Kidney epithelial cell (primary cell): ENCODE data around the gene AGBL4. TPM values are rescaled to one million over a fixed set of nuclear protein-coding genes. Genes with fewer than 3 reads are reported as not detected.

ENCODE experiments used
- DNase-seq: peaks from one replicate; pipeline ENCODE4 v3.0.0-alpha.2; 2010; ENCODE audit warnings: low read depth
- H3K27me3 ChIP-seq: 2 replicates; pipeline ENCODE4 v1.6.0; 2011; ENCODE audit warnings: low read length; ENCODE audit not compliant: control insufficient read depth, insufficient read depth
- H3K36me3 ChIP-seq: 2 replicates; pipeline ENCODE4 v1.5.1; 2011; ENCODE audit warnings: low read length; ENCODE audit not compliant: control insufficient read depth, insufficient read depth
- H3K4me3 ChIP-seq: 2 replicates; pipeline ENCODE4 v1.5.1; 2011; ENCODE audit warnings: low read depth, mild to moderate bottlenecking, control low read depth, low read length
- total RNA-seq: library from RNA; depleted of rRNA; stranded (reverse); fragments of >200 nt; gene quantifications from 2 replicates; pipeline ENCODE4 v1.2.3, GENCODE V29; 2015
- TF ChIP-seq, protein P1 (sequence below): IDR thresholded peaks from 2 replicates; pipeline ENCODE4 v1.5.1; 2011; ENCODE audit warnings: mild to moderate bottlenecking, moderate library complexity, low read length, control low read depth, inconsistent platforms; ENCODE audit not compliant: insufficient read depth, poor library complexity, severe bottlenecking

Gene AGBL4
- total RNA-seq, 1 donor from 2014 or later = not detected

DNA sequence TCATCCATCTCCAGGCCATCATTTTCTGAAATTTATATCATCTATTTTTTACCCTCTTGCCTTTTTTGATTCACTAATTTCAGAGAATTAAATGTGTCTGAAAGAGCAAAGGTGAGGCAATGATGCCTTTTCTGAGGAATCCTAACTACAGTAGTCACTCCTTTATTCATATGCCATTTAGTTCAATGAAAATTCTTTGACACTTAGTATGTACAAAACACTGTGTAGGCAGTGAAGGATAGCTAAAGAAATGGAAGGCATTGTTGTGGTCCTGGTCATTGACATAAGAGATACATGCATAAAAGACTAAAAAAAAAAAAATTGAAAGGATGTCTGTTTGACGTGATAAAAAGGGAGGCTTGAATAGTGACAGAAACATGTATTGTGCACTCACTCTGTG, 1075.2 kb downstream of the AGBL4 start:
- Histone ChIP-seq H3K36me3 (no peaks in the 10 kb centered on the region), H3K4me3 (no peak overlapping the region), H3K27me3 (no peaks in the 10 kb centered on the region)
- TF ChIP-seq, protein P1, sequence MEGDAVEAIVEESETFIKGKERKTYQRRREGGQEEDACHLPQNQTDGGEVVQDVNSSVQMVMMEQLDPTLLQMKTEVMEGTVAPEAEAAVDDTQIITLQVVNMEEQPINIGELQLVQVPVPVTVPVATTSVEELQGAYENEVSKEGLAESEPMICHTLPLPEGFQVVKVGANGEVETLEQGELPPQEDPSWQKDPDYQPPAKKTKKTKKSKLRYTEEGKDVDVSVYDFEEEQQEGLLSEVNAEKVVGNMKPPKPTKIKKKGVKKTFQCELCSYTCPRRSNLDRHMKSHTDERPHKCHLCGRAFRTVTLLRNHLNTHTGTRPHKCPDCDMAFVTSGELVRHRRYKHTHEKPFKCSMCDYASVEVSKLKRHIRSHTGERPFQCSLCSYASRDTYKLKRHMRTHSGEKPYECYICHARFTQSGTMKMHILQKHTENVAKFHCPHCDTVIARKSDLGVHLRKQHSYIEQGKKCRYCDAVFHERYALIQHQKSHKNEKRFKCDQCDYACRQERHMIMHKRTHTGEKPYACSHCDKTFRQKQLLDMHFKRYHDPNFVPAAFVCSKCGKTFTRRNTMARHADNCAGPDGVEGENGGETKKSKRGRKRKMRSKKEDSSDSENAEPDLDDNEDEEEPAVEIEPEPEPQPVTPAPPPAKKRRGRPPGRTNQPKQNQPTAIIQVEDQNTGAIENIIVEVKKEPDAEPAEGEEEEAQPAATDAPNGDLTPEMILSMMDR = no peak
- no peak for DNase-seq

DNA sequence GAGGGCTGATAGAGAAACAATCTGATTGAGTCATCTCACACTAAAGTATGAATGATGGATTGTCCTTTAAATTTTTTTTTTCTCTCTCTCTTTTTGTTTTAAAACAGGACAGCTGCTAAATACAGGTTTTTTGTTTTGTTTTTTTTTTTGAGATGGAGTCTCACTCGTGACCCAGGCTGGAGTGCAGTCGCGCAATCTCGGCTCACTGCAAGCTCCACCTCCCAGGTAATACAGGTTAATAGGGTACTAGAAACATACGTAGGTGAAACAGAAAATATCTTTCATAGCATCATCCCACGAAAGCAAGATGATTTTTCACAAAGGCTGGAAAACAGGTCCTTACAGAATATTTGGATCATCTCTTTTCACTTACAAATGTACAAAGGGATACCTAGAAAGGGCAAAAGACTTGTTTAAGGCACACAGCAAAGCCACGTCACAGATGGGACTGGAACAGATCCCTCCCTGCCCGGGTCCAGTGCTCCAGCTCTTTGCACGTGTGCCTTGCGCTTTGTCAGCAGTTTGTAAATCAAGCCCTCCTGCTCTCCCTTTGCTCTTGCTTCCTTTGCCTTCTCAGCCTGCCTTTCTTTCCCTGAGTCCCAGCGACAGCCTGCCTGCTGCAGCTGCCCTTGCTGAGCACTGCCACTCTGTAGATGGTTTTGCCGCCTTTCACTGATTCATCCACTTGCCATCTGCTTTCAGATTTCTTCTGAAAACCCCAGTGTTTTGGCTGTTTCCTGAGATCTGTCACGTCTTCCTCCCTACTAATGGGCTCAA, 1075.8 kb downstream of the AGBL4 start:
- Histone ChIP-seq H3K36me3 (no peaks in the 10 kb centered on the region), H3K4me3 (no peak overlapping the region), H3K27me3 (no peaks in the 10 kb centered on the region)
- TF ChIP-seq, protein P1 = no peak
- no peak for DNase-seq

DNA sequence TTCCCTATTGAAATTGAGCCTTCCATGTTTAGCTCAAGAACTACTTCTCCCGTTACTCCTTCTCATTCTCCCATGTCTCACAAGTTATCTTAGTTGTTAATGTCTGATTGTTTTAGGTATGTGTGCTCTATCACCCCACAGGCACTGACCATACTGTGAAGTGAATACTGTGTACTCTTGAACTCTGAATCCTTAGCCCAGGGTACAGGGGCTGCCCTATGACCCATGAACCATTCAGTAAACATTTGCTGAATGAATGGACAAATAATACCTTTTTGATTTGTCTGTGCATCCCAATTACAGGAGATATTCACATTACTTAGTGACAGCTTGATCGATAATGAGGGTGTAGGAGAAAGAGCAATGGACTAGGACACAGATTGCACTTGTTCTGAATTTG, 1077.7 kb downstream of the AGBL4 start:
- H3K4me3 ChIP-seq = no peak overlapping the region
- no peaks in the 10 kb centered on the region for H3K36me3 ChIP-seq
- TF ChIP-seq, protein P1 = no peak
- H3K27me3 ChIP-seq = no peaks in the 10 kb centered on the region
- no peak for DNase-seq

DNA sequence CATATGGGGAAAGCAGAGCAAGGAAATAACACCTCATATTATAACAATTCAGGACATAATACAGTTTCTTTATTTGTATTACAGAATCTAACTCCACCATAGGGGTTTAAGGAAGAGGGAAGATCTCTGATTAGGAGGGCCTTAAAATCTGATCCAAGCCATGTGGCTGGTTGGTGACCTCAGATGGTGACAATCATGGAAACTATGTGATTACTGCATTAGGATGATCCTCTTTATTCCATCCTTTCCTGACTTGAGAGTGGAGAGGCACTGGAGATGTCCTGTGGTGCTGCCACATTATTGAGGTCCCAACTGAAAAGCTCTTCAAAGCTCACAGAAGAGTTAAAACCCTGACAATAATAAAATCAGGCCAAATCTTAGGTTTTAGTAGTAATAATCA, 1078.9 kb downstream of the AGBL4 start:
- H3K36me3 ChIP-seq = no peaks in the 10 kb centered on the region
- no peaks in the 10 kb centered on the region for H3K27me3 ChIP-seq
- H3K4me3 ChIP-seq = no peak overlapping the region
- TF ChIP-seq, protein P1 = no peak
- DNase-seq = no peak

DNA sequence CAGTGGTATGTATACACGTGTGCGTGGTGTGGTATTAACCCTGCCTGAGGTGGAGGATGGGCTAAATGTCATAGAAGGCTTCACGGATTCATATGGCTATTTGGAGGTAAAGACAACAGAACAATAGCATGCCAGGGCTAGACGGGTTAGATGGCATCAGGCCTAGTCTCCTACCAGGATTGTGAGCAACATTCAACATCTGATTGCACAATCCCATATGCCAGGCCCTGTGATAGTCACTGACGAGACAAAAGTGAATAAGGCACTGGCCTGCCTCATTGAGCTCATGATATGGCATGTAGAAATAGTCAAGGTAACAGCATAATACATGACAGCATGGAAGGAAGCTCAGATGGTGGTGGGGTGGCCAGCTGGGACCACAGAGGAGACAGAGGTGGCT, 1079.9 kb downstream of the AGBL4 start:
- Histone ChIP-seq H3K36me3 (no peaks in the 10 kb centered on the region), H3K27me3 (no peaks in the 10 kb centered on the region), H3K4me3 (no peak overlapping the region)
- no peak for DNase-seq
- TF ChIP-seq, protein P1 = no peak

DNA sequence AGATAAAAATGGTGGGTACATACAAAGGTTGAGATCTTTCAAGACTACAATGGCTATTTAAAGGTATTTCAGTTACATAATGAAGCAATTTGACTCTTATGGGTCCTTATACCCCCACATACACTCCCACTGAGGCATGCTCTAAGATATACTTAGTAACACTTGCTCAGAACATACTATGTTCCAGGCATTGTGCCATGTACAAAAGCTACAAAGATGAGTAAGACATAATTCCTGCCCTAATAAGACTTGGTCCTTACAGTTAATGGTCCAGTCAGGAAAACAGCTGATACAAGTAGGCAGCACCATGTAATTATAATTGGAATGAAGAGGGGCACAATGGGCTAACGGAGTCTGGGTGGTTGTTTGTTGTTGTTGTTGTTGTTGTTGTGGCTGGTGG, 1080.4 kb downstream of the AGBL4 start:
- Histone ChIP-seq H3K27me3 (no peaks in the 10 kb centered on the region), H3K36me3 (no peaks in the 10 kb centered on the region), H3K4me3 (no peak overlapping the region)
- DNase-seq = no peak
- TF ChIP-seq, protein P1 = no peak
